Measurements from ENCODE around the gene GALK1.

The GALK1 gene

GRCh38 chr17:75723171-75723930 is 41.6 kb downstream of the GALK1 start:
- FAIRE-seq: no peak

GRCh38 chr17:75722542-75723095 is 42.4 kb downstream of the GALK1 start:
- FAIRE-seq: no peak

GRCh38 chr17:75722076-75722475 is 42.9 kb downstream of the GALK1 start:
- FAIRE-seq: no peak

- FAIRE-seq: no peak
Observed at GRCh38 chr17:75721463-75722011, 43.5 kb downstream of the GALK1 start.

- FAIRE-seq: no peak
Observed at GRCh38 chr17:75720656-75721462, 44.1 kb downstream of the GALK1 start, which contains the start of gene ITGB4. Gene ITGB4, plus strand, starts transcription at chr17:75721459. Its CDS starts 3,245 bp downstream, at chr17:75724704.

- no peak for FAIRE-seq
Observed at GRCh38 chr17:75719732-75720131, 45.3 kb downstream of the GALK1 start.

- FAIRE-seq: no peak
Observed at GRCh38 chr17:75712446-75712845, 52.5 kb downstream of the GALK1 start.
